Transverse colon (tissue), 4 donors: Measurements from ENCODE around the gene UQCRH.

Source experiments
- EP300 ChIP-seq: sonication (generic); formaldehyde crosslinking; IDR thresholded peaks from one replicate; pipeline ENCODE4 v1.6.1; 2017; ENCODE audit warnings: antibody characterized with exemption, low read depth
- POLR2A ChIP-seq: fragments of 450-650 bp; IDR thresholded peaks from one replicate; pipeline ENCODE4 v1.6.1; 2016; ENCODE audit warnings: antibody characterized with exemption, mild to moderate bottlenecking, moderate library complexity
- POLR2AphosphoS5 ChIP-seq, 3 donors: sonication (generic); formaldehyde crosslinking; IDR thresholded peaks; one replicate each; pipeline ENCODE4 v1.6.1; 2016; ENCODE audit warnings: antibody characterized with exemption in 3 of 3
- TF ChIP-seq, protein P1 (sequence below), 5 experiments: fragments of 200-600 bp in 3 of 5; fragments of 450-650 bp in 2 of 5; sonication (generic) in 3 of 5; IDR thresholded peaks; 1 replicate in 2 of 5; 2 replicates in 3 of 5; pipeline ENCODE4 v1.5.1; 2016 to 2017; ENCODE audit warnings: antibody characterized with exemption in 5 of 5, inconsistent platforms in 3 of 5, mild to moderate bottlenecking in 2 of 5, moderate library complexity in 1 of 5

DNA sequence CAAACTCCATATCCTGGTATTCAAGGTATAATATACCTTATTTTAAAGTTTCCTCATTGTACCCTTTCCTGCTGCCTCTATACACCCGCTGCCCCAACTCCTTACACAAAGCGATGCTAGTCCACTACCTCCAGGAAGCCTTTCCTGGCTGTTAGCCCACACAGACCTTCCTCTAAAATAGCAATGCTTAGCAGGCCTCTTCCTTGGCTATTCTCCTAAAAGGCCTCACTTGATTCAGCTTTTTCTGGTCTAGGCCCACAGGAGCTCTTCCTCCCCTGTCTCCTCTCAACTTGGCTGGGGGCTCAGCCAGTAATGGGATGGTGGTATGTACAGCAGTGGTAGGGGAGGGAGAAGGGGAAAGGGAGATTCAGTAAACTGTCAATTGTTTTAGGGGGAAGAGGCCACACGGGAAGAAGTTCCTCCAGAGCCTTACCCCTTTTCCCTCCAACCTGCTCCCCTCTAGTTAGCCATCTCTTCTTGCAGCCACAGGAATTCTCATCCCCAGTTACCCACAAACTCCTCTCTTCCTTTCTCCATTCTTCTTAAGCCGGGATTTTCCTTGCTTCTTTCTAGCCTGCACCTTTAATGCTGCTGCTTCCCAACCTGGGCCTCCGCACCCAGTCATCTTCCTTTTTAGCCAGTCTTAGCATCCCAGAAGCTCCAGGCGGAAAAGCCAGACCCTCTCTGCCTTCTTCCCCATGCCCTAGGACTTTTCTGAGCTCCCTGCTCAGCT, 2.7 kb upstream of the UQCRH start:
- no peak for TF ChIP-seq POLR2A
- TF ChIP-seq, protein P1, sequence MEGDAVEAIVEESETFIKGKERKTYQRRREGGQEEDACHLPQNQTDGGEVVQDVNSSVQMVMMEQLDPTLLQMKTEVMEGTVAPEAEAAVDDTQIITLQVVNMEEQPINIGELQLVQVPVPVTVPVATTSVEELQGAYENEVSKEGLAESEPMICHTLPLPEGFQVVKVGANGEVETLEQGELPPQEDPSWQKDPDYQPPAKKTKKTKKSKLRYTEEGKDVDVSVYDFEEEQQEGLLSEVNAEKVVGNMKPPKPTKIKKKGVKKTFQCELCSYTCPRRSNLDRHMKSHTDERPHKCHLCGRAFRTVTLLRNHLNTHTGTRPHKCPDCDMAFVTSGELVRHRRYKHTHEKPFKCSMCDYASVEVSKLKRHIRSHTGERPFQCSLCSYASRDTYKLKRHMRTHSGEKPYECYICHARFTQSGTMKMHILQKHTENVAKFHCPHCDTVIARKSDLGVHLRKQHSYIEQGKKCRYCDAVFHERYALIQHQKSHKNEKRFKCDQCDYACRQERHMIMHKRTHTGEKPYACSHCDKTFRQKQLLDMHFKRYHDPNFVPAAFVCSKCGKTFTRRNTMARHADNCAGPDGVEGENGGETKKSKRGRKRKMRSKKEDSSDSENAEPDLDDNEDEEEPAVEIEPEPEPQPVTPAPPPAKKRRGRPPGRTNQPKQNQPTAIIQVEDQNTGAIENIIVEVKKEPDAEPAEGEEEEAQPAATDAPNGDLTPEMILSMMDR (IDR thresholded peaks at IDR 0.05), result no peak
- TF ChIP-seq POLR2AphosphoS5 (IDR thresholded peaks at IDR 0.05), result no peak
- no peak for TF ChIP-seq EP300
